Activated CD4-positive, alpha-beta T cell treated with anti-CD3 and anti-CD28 coated beads, Interleukin-2, amount 50 U/mL, for 24 hours (primary cell): ENCODE data around the gene ADGRD1.

Source experiments
- DNase-seq, 2 donors: peaks; one replicate each; pipeline ENCODE4 v3.0.0-alpha.2; 2020; ENCODE audit warnings: low read depth in 1 of 2, low spot score in 1 of 2

The ADGRD1 gene

DNA sequence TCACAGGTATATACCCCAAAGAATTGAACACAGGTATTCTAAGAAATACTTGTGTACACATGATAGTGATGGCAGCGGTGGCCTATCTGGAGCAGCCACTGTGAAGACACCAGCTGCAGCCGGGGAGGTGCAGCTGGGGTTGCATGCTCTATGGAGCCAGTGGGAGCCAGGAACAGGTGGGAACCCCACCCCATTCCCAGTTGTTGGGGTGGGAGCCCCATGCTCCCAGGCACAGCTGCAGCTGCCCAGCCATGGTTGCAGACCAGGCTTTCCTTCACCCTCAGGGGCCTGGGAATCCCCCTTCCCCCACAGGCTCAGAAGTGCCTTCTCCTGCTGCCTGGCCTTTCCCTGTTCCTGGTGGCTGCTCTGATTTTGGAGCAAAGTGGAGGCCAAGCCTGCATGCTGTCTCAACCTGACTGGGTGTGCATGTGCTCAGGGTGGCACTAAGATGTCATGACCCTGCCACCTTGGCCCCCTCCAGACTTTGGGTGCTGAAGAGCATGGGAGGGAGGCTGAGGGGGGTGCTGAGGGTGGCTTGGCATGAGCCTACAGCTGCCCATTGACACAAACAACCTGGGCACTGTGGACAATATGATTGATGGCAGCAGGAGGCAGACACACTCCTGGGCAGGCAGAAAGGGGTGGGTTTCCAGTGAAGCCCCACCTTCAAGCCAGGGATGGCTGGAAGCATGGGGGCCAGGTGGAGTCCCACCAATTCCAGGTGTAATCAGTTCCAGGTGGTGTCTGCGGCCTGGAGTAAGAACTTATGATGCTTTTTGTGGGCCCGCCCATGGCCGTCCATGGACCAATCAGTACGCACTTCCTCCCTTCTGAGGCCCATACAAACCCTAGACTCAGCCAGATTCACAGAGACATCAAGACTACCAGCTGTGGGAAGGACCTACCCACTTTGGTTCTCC, 234.7 kb downstream of the ADGRD1 start:
- DNase-seq: no peak

DNA sequence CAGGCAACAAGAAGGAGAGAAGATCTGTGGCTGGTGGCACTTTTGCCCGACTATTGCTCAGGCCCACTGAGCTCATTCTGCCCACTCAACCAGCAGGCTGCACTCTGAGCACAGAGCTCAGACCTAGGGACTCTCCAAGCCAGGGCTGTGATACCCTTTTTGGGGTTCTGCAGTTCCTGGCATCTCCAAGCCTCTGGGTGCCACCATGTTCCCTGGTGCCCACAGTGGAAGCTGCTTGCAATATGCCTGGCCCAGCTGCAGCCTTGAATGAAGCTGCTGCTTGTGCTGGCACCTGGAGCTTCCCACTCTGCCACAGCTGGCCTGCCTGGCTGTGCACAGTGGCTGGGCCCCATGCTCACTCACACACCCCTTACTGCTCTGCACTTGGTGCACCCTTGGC, 236.1 kb downstream of the ADGRD1 start:
- DNase-seq: no peak

DNA sequence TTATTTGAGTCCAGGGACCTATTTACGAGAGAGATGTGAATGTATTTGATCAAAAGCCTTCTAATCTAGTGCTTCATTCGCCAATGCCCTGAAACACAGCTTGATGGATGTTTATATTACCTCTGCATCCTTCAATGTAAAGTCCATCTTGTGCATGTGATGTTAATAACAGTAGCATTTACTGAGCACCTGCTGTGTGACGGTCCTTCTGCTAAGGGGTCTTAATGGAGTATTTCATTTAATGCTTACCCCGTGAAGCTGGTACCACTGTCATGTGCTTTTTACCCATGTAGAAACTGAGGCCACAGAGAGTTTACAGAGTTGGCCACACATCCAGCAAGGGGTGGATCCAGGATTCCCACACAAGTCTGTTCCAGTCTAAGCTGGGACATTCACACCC, 237.3 kb downstream of the ADGRD1 start:
- no peak for DNase-seq
